Endometrial microvascular endothelial cells (primary cell): Measurements from ENCODE around the gene KRTAP13-2. TPM values are rescaled to one million over a fixed set of nuclear protein-coding genes. Genes with fewer than 3 reads are reported as not detected.

Experiments used
- in situ Hi-C: cut with HindIII; loops from 2 replicates; pipeline ENCODE4 v1.10.0; 2017; ENCODE audit warnings: low sequenced_read_pairs, low pct_unique_long_range_greater_than_20kb; ENCODE audit errors: inconsistent ontology term
- total RNA-seq: library from RNA; depleted of rRNA; stranded (reverse); fragments of >200 nt; gene quantifications from one replicate; pipeline ENCODE4 v1.2.3, GENCODE V29; 2015; ENCODE audit errors: inconsistent ontology term

KRTAP13-2 gene
- total RNA-seq, 1 donor from 2014 or later, result not detected

DNA sequence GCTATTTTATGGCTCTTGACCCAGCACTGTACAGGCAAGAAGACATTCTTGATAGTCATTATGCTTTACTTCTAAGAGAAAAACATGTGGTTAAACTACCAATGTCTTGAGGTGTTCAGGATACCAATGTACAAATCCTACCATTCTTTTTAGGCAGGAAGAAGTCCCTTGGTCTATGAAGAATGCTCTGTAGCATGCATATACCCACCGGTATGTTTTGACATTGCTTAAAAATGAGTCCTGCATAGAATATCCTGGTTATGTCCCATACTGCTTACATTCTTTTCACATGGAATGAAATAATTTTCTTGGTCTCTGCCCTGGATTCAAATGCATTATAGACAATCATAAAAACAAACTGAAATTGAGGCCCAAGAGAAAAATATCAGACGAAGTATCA lies 39.4 kb downstream of the KRTAP13-2 start:
- in situ Hi-C loops, result no loop called here

DNA sequence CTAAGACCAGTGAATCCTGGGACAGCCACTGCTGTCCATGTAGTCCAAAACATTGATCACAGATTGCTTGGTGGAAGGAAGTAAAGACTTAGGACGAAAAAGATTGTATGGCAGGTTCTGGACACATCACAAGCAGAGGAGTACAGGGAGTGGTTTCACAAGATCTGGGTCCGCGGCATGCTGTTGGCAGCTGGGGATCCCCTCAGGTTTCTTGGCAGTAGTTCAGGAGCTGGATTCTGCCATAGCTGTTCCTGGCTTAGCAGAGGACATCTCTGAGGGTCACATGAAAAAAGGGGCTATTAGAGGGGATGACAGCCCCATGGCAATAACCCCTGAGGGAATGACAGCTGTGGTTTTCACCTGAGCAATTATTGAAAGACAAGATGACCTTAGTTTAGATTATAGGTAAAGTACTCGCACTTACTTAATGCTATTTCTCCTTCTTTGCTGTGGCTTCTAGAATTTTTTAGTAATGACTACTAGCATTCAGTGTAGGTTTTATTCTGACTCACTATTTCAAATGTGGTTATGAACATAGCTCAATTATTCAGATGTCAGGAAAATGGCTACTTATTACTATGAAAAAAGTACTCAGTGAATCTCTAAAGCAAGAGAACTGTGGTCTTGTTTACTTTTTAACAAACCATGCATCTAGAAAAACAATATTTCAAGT lies 42.7 kb downstream of the KRTAP13-2 start:
- in situ Hi-C loops, result no loop called here

DNA sequence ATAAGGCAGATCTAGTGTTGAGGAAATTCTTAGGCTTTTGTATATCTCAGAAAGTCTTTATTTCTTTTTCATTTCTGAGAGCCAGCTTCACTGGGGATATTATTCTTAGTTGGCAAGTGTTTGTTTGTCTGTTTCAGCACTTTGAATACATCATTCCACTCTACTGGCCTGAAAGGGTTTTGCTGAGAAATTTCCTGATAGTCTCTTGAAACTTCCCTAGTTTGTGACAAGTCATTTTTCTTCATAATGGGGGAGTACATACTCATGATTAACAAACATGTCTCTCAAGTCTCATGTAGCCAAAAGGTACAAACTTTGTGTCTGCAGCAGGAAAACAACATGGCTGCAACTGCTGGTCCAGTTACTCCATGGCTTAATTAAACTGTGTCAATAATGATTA lies 45.7 kb downstream of the KRTAP13-2 start:
- in situ Hi-C loops, result no loop called here

Other genes starting within 250 kb of the KRTAP13-2 start
- not detected for gene CLDN17, start 205.5 kb downstream of the KRTAP13-2 start, total RNA-seq
- not detected for gene CLDN8, start 156.2 kb downstream of the KRTAP13-2 start, total RNA-seq
- not detected for gene KRTAP24-1, start 89.3 kb downstream of the KRTAP13-2 start, total RNA-seq
- not detected for gene KRTAP25-1, start 82.8 kb downstream of the KRTAP13-2 start, total RNA-seq
- gene KRTAP26-1, start 52.0 kb downstream of the KRTAP13-2 start, total RNA-seq, result not detected
- gene KRTAP27-1, start 34.6 kb downstream of the KRTAP13-2 start, total RNA-seq, result not detected
- not detected for gene KRTAP23-1, start 23.7 kb downstream of the KRTAP13-2 start, total RNA-seq
- not detected for gene KRTAP13-1, start 23.8 kb upstream of the KRTAP13-2 start, total RNA-seq
- not detected for gene KRTAP13-3, start 53.7 kb upstream of the KRTAP13-2 start, total RNA-seq
- gene KRTAP13-4, start 57.9 kb upstream of the KRTAP13-2 start, total RNA-seq, result not detected
- gene KRTAP15-1, start 68.0 kb upstream of the KRTAP13-2 start, total RNA-seq, result not detected
- not detected for gene KRTAP19-1, start 108.1 kb upstream of the KRTAP13-2 start, total RNA-seq
- not detected for gene KRTAP19-2, start 115.2 kb upstream of the KRTAP13-2 start, total RNA-seq
- gene KRTAP19-3, start 119.7 kb upstream of the KRTAP13-2 start, total RNA-seq, result not detected
- not detected for gene KRTAP19-4, start 124.9 kb upstream of the KRTAP13-2 start, total RNA-seq
- not detected for gene KRTAP19-5, start 129.9 kb upstream of the KRTAP13-2 start, total RNA-seq
- not detected for gene KRTAP19-6, start 169.6 kb upstream of the KRTAP13-2 start, total RNA-seq
- not detected for gene KRTAP19-7, start 189.0 kb upstream of the KRTAP13-2 start, total RNA-seq
- gene KRTAP22-2, start 218.1 kb upstream of the KRTAP13-2 start, total RNA-seq, result not detected
- gene KRTAP6-3, start 220.2 kb upstream of the KRTAP13-2 start, total RNA-seq, result not detected
- not detected for gene KRTAP6-2, start 226.6 kb upstream of the KRTAP13-2 start, total RNA-seq
- gene KRTAP22-1, start 228.8 kb upstream of the KRTAP13-2 start, total RNA-seq, result not detected
- not detected for gene KRTAP6-1, start 241.7 kb upstream of the KRTAP13-2 start, total RNA-seq
- not detected for gene KRTAP20-1, start 244.2 kb upstream of the KRTAP13-2 start, total RNA-seq
- not detected for gene KRTAP20-4, start 248.4 kb upstream of the KRTAP13-2 start, total RNA-seq